Naive thymus-derived CD4-positive, alpha-beta T cell (primary cell): ENCODE measurements around the gene ZNF774. TPM values are rescaled to one million over a fixed set of nuclear protein-coding genes. Genes with fewer than 3 reads are reported as not detected.
A peak's percentile ranks its signal among the peaks of the same experiment; 100 is the strongest.
"Not testable (repeated sequence)": the region's sequence is repeated elsewhere in the genome, so short reads cannot be mapped to it uniquely, and the experiment has no call there.

Experiments used
- ATAC-seq: fragments of 150-1000 bp; cut with Tn5 transposase; 2 replicates; pipeline ENCODE4 v1.10.0; 2021; ENCODE audit warnings: mild to moderate bottlenecking, moderate library complexity
- CTCF ChIA-PET: fragments of 350-600 bp; sonication (Branson Sonifier 250); formaldehyde crosslinking; loops from one replicate; lab custom pipeline; 2021; ENCODE audit warnings: antibody characterized with exemption; lab: Charles Lee
- POLR2A ChIA-PET: fragments of 350-600 bp; sonication (Branson Sonifier 250); formaldehyde crosslinking; loops from one replicate; lab custom pipeline; 2021; ENCODE audit warnings: antibody characterized with exemption, inconsistent platforms; lab: Charles Lee
- DNase-seq, 9 donors: peaks; one replicate each; pipeline versions ENCODE4 v3.0.0 to v3.0.0-alpha.2; 2020 to 2022; ENCODE audit warnings: mixed read lengths in 1 of 9
- H3K27ac ChIP-seq: one replicate; pipeline ENCODE4 v1.7.0; 2013; ENCODE audit warnings: mild to moderate bottlenecking, low read depth, low read length, moderate library complexity
- H3K27me3 ChIP-seq, 2 donors: one replicate each; pipeline ENCODE4 v1.7.0; 2013; ENCODE audit warnings: low read length in 2 of 2, mild to moderate bottlenecking in 2 of 2, moderate library complexity in 2 of 2; ENCODE audit not compliant: control insufficient read depth in 2 of 2, insufficient read depth in 2 of 2
- H3K36me3 ChIP-seq, 3 experiments: 1 replicate in 2 of 3; 2 replicates in 1 of 3; pipeline ENCODE4 v1.7.0; 2013; ENCODE audit warnings: low read length in 3 of 3, mild to moderate bottlenecking in 3 of 3, moderate library complexity in 1 of 3; ENCODE audit not compliant: insufficient read depth in 3 of 3, control insufficient read depth in 2 of 3
- H3K4me1 ChIP-seq, 2 donors: one replicate each; pipeline ENCODE4 v1.7.0; 2013; ENCODE audit warnings: low read length in 2 of 2, mild to moderate bottlenecking in 2 of 2, moderate library complexity in 1 of 2; ENCODE audit not compliant: control insufficient read depth in 2 of 2, insufficient read depth in 2 of 2
- H3K4me3 ChIP-seq: 2 replicates; pipeline ENCODE4 v1.7.0; 2013; ENCODE audit warnings: mild to moderate bottlenecking, low read length
- H3K9me3 ChIP-seq, 3 experiments: 1 replicate in 2 of 3; 2 replicates in 1 of 3; pipeline ENCODE4 v1.7.0; 2013; ENCODE audit warnings: low read length in 3 of 3; ENCODE audit not compliant: control insufficient read depth in 2 of 3
- H3K27ac Mint-ChIP-seq, 9 donors: one replicate each; pipeline ENCODE4 v1.8.0; 2020 to 2022; ENCODE audit warnings: mixed read lengths in 9 of 9, mild to moderate bottlenecking in 8 of 9, moderate library complexity in 5 of 9, inconsistent platforms in 2 of 9
- H3K27me3 Mint-ChIP-seq, 5 donors: one replicate each; pipeline ENCODE4 v1.8.0; 2021 to 2022; ENCODE audit warnings: mixed read lengths in 5 of 5, mild to moderate bottlenecking in 1 of 5
- H3K36me3 Mint-ChIP-seq, 5 donors: one replicate each; pipeline ENCODE4 v1.8.0; 2020 to 2022; ENCODE audit warnings: mixed read lengths in 5 of 5, mild to moderate bottlenecking in 3 of 5, inconsistent platforms in 1 of 5
- H3K4me1 Mint-ChIP-seq, 7 donors: one replicate each; pipeline ENCODE4 v1.8.0; 2020 to 2022; ENCODE audit warnings: mixed read lengths in 7 of 7, mild to moderate bottlenecking in 3 of 7, inconsistent platforms in 1 of 7
- H3K4me3 Mint-ChIP-seq, 10 donors: one replicate each; pipeline ENCODE4 v1.8.0; 2020 to 2022; ENCODE audit warnings: mild to moderate bottlenecking in 10 of 10, mixed read lengths in 10 of 10, moderate library complexity in 6 of 10, inconsistent platforms in 2 of 10
- H3K9me3 Mint-ChIP-seq, 11 donors: one replicate each; pipeline ENCODE4 v1.8.0; 2020 to 2022; ENCODE audit warnings: mixed read lengths in 11 of 11, mild to moderate bottlenecking in 4 of 11, inconsistent platforms in 1 of 11, moderate library complexity in 1 of 11
- intact Hi-C, 2 donors: fragments of 100-400 bp; cut with micrococcal nuclease; formaldehyde crosslinking; loops; one replicate each; pipeline ENCODE4 v1.15.1; 2023
- polyA plus RNA-seq, 2 donors: library from polyadenylated mRNA; unstranded; fragments of 300-500 nt; fragmentation: Illumina TruSeq; gene quantifications; one replicate each; pipeline ENCODE4 v1.2.3, GENCODE V29; 2021
- total RNA-seq, 6 experiments: library from RNA in 5 of 6; stranded (reverse) in 5 of 6; gene quantifications; 1 replicate in 5 of 6; 2 replicates in 1 of 6; pipeline ENCODE4 v1.2.3 and lab custom pipeline; 2021 to 2026

Gene ZNF774
- total and polyA plus RNA-seq, 7 experiments from 2014 or later: 0.08 to 2.0 (median 0.41) TPM

DNA sequence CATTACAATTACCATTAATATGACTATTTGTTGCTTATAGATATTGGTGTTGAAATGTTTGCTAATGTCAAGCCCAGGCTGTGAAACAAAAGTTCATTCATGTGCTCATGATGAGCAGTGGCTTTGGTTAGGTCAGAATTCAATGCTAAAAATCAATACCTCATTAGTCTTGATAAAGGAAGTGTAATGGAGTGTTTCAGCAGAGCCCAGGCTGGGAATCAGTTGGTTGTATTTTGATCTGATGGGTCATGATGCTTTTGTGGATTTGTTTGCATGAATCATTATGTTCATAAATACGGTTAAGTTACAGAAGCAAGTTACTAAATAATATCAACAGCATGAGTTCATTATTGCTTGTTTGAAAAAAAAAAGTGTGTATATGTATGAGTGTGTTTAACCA is 13.6 kb upstream of the ZNF774 start:
- H3K9me3 ChIP-seq: no peaks in the 10 kb centered on the region
- no peaks in the 10 kb centered on the region for H3K36me3 ChIP-seq
- no peaks in the 10 kb centered on the region for H3K9me3 Mint-ChIP-seq
- no peaks in the 10 kb centered on the region for H3K27me3 Mint-ChIP-seq
- ATAC-seq (no peak), DNase-seq (no peak)
- no peaks in the 10 kb centered on the region for H3K27me3 ChIP-seq
- ChIA-PET POLR2A (no interaction called here), CTCF (no interaction called here)
- H3K4me1 Mint-ChIP-seq: peaks cover 17 to 46% (median 30%) of the 10 kb centered on the region in 7 donors
- peaks cover 3 to 27% of the 10 kb centered on the region in 2 donors for H3K4me1 ChIP-seq
- intact Hi-C loops: no loop called here
- H3K4me3 ChIP-seq: no peak overlapping the region
- H3K27ac ChIP-seq: no peak overlapping the region
- no peaks in the 10 kb centered on the region for H3K36me3 Mint-ChIP-seq
- H3K4me3 Mint-ChIP-seq: no peak overlapping the region
- H3K27ac Mint-ChIP-seq: no peak overlapping the region

DNA sequence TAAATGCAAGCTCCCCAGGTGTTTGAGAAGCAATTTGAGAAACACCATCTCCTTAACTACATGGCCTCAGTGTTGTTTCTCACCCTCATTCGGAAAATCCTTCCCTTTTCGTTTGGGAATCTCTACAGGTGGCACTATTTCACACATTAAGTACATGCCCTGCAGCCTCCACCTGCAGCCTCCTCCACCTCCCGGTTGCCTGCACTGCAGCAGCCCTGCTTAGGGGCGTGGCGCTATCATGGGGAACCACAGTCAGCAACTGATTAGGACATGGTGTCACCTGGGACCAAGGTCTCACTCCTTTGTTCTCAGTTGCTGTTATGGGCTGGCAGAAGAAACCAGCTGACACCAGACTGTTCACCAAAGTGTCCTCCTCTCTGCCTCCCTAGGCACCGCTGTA is 11.7 kb upstream of the ZNF774 start:
- Mint-ChIP-seq H3K27me3 (no peaks in the 10 kb centered on the region), H3K9me3 (no peaks in the 10 kb centered on the region), H3K36me3 (no peaks in the 10 kb centered on the region), H3K27ac (peak overlapping the region in 1 of 9 donors; percentile 41), H3K4me3 (no peak overlapping the region), H3K4me1 (peaks cover 18 to 45% (median 33%) of the 10 kb centered on the region in 7 donors)
- no peak overlapping the region for H3K27ac ChIP-seq
- H3K27me3 ChIP-seq: no peaks in the 10 kb centered on the region
- no peaks in the 10 kb centered on the region for H3K36me3 ChIP-seq
- CTCF ChIA-PET: interaction anchor here (0.5 to 1.2 kb wide), 3 partner anchors 47 to 927 kb away, joined by 3 to 5 read pairs (median 4); no protein-coding TSS in a partner anchor
- no peaks in the 10 kb centered on the region for H3K9me3 ChIP-seq
- intact Hi-C loops: no loop called here
- peaks cover 3 to 30% of the 10 kb centered on the region in 2 donors for H3K4me1 ChIP-seq
- ATAC-seq (no peak), DNase-seq (no peak)
- H3K4me3 ChIP-seq: no peak overlapping the region
- POLR2A ChIA-PET: interaction anchor here (0.5 kb wide), 1 partner anchor 359 kb away, joined by 3 read pairs; no protein-coding TSS in a partner anchor

DNA sequence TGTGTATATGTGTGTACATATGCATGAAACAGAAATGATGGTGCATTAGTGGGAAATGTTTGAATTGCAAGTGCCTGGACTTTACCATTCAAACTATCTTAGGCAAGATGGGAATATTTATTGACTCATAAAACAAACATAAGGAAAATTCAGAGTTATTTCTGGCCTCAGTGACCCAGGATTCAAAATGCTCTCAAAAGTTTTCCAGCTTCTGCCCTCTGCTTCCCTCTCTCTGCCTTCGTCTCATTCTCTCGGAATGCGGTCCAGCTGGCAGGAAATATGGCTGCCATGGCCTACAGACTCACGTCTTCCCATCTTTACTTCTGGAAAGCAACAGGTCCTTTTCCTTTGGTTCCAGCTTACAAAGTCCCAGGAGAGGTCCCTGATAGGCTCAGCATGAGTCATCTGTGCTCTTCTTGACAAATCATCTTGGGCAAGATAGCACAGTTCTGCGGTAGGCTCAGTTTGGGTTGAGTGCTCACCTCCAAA is 8.7 kb upstream of the ZNF774 start:
- Mint-ChIP-seq H3K27ac (no peak overlapping the region), H3K4me3 (no peak overlapping the region), H3K9me3 (no peaks in the 10 kb centered on the region), H3K36me3 (no peaks in the 10 kb centered on the region), H3K27me3 (peaks cover 0 to 7% (median 0%) of the 10 kb centered on the region in 5 donors), H3K4me1 (peaks cover 6 to 30% (median 18%) of the 10 kb centered on the region in 7 donors)
- DNase-seq (no peak), ATAC-seq (no peak)
- Histone ChIP-seq H3K4me3 (no peak overlapping the region), H3K9me3 (no peaks in the 10 kb centered on the region), H3K27me3 (no peaks in the 10 kb centered on the region), H3K4me1 (peaks cover 3 to 19% of the 10 kb centered on the region in 2 donors), H3K27ac (no peak overlapping the region), H3K36me3 (no peaks in the 10 kb centered on the region)
- POLR2A ChIA-PET: no interaction called here
- CTCF ChIA-PET: interaction anchor here (0.6 kb wide), 1 partner anchor 135 kb away, joined by 3 read pairs; no protein-coding TSS in a partner anchor
- intact Hi-C loops: no loop called here

DNA sequence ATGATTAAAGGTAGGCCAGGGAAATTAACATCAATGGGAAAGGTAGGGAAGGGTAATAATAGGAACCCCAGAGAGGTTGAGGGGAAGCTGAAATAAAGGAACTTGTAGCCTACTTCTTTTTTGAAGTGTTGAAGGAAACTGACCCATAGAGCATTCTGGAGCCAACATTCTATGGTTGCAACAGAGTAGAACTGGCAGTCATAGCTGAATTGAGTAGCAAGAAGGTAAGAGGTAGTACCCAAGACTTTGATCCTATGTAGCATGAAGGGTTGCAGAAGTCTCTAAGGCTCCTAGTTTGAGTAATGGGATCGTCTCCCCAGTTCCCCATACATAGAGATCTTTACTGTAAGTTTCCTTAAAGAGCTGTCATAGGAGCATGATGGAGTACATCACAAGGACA is 7.4 kb upstream of the ZNF774 start:
- ChIA-PET CTCF (interaction anchor here (0.6 to 1.5 kb wide), 2 partner anchors 16 to 487 kb away, joined by 4 to 7 read pairs; no protein-coding TSS in a partner anchor), POLR2A (interaction anchor here (0.6 kb wide), 2 partner anchors 30 to 331 kb away, joined by 3 read pairs; no protein-coding TSS in a partner anchor)
- Mint-ChIP-seq H3K9me3 (no peaks in the 10 kb centered on the region), H3K4me1 (peaks cover 6 to 25% (median 18%) of the 10 kb centered on the region in 7 donors), H3K27ac (no peak overlapping the region), H3K27me3 (peaks cover 0 to 10% (median 0%) of the 10 kb centered on the region in 5 donors), H3K4me3 (no peak overlapping the region), H3K36me3 (no peaks in the 10 kb centered on the region)
- Histone ChIP-seq H3K9me3 (no peaks in the 10 kb centered on the region), H3K36me3 (no peaks in the 10 kb centered on the region), H3K4me1 (peaks cover 3 to 19% of the 10 kb centered on the region in 2 donors), H3K4me3 (no peak overlapping the region), H3K27me3 (no peaks in the 10 kb centered on the region), H3K27ac (no peak overlapping the region)
- peak; percentile 36 for ATAC-seq
- intact Hi-C loops: no loop called here
- no peak for DNase-seq

DNA sequence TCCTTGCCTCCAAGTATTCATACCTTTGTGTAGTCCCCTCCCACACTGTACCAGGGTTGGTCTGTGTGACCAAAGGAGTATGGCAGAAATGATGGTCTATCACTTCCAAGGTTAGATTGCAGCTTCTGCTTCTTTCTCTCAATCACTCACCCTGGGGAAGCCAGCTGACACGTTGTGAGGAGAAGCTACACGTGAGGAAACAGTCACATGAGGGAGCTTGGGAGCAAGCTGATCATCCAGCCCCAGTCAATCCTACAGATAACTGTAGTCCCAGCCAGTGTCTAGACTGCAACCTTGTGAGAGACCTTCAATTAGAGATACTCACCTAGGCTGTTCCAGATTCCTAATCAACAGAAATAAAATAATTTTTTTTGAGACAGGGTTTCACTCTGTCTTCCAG is 6.2 kb upstream of the ZNF774 start:
- no peaks in the 10 kb centered on the region for H3K9me3 Mint-ChIP-seq
- H3K27me3 ChIP-seq: no peaks in the 10 kb centered on the region
- peaks cover 0 to 17% (median 0%) of the 10 kb centered on the region in 5 donors for H3K27me3 Mint-ChIP-seq
- no peak for ATAC-seq
- H3K4me1 ChIP-seq: peaks cover 7 to 19% of the 10 kb centered on the region in 2 donors
- ChIA-PET POLR2A (no interaction called here), CTCF (interaction anchor here (0.5 to 1.5 kb wide), 2 partner anchors 15 to 103 kb away, joined by 3 to 4 read pairs; no protein-coding TSS in a partner anchor)
- DNase-seq: no peak
- peaks cover 12 to 22% (median 19%) of the 10 kb centered on the region in 7 donors for H3K4me1 Mint-ChIP-seq
- peak overlapping the region in 1 of 9 donors; percentile 67 for H3K27ac Mint-ChIP-seq
- no peak overlapping the region for H3K4me3 ChIP-seq
- no peaks in the 10 kb centered on the region for H3K36me3 ChIP-seq
- no peak overlapping the region for H3K27ac ChIP-seq
- no peaks in the 10 kb centered on the region for H3K36me3 Mint-ChIP-seq
- H3K9me3 ChIP-seq: no peaks in the 10 kb centered on the region
- intact Hi-C loops: no loop called here
- H3K4me3 Mint-ChIP-seq: no peak overlapping the region

DNA sequence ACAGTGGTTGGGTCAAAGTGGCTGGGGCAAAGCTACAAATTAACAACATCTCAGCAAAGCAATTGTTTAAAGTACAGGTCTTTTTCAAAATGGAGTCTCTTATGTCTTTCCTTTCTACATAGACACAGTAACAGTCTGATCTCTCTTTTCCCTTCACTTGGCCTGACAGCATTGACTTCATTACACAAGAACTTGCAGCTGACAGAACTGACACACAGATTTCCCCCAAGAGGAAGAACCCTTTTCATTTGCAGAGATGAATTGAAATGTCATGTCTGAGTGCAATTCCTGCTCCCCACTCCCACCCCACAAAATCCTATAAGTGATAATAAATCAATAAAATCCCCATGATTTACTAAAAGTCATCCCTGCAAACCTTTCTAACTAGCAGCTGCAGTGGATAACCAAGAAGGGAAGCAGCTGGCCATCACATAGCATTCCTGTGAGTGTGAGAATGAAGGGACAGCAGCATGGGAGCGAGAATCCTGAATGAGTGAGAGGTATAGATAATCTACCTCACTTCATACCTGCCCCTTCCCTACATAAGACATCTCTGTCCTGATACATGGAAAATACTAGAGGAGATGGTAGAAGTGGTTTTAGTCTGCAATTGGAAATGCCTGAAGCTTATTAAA is 4.5 kb upstream of the ZNF774 start:
- H3K4me1 ChIP-seq: peaks cover 13 to 16% of the 10 kb centered on the region in 2 donors
- H3K27me3 Mint-ChIP-seq: peaks cover 0 to 17% (median 0%) of the 10 kb centered on the region in 5 donors
- CTCF ChIA-PET, H3K27me3 ChIP-seq, H3K4me3 Mint-ChIP-seq, DNase-seq, H3K36me3 ChIP-seq, POLR2A ChIA-PET, intact Hi-C loops, H3K27ac ChIP-seq, H3K36me3 Mint-ChIP-seq, H3K27ac Mint-ChIP-seq, H3K9me3 Mint-ChIP-seq, H3K4me3 ChIP-seq, ATAC-seq, H3K9me3 ChIP-seq: not testable (repeated sequence)
- H3K4me1 Mint-ChIP-seq: peaks cover 18 to 24% (median 22%) of the 10 kb centered on the region in 7 donors
